Measurements from ENCODE around the gene RYR2. TPM values are rescaled to one million over a fixed set of nuclear protein-coding genes. Genes with fewer than 3 reads are reported as not detected.

RYR2 gene
- total RNA-seq, 2 donors from 2014 or later = 14.2 to 17.1 TPM

GRCh38 chr1:237300642-237301041, 258.7 kb downstream of the RYR2 start:
- ATAC-seq = no peak

GRCh38 chr1:237303929-237304328, 261.9 kb downstream of the RYR2 start:
- no peak for ATAC-seq
- no peak overlapping the region for H3K4me3 ChIP-seq
- DNase-seq = no peak
- intact Hi-C loops (cut with DNase I) = no loop called here
- no peak for TF ChIP-seq POLR2A (IDR thresholded peaks at IDR 0.05)
- WGBS, 2 donors = 42 to 51% methylated on average over 1 of the region's 1 CpG
- H3K27me3 ChIP-seq = no peaks in the 10 kb centered on the region
- H3K36me3 ChIP-seq (replicated peaks in 1 of 2; ENCODE audit: insufficient read depth in 1 of 2, low read depth in 2 of 2) = no peaks in the 10 kb centered on the region
- no peak overlapping the region for H3K27ac ChIP-seq
- no peaks in the 10 kb centered on the region for H3K4me1 ChIP-seq
- H3K9me3 ChIP-seq = no peaks in the 10 kb centered on the region

More at GRCh38 chr1:237300642-237301041, 258.7 kb downstream of the RYR2 start:
- TF ChIP-seq CTCF (IDR thresholded peaks at IDR 0.05) (no peak), POLR2A (IDR thresholded peaks at IDR 0.05) (no peak)
- WGBS, 2 donors = 64 to 67% methylated on average over 7 of the region's 7 CpGs
- no peak overlapping the region for H3K27ac ChIP-seq
- no peaks in the 10 kb centered on the region for H3K9me3 ChIP-seq
- DNase-seq = no peak
- H3K4me1 ChIP-seq = no peaks in the 10 kb centered on the region
- no peaks in the 10 kb centered on the region for H3K27me3 ChIP-seq
- intact Hi-C loops (cut with DNase I) = no loop called here
- no peak overlapping the region for H3K4me3 ChIP-seq
- no peaks in the 10 kb centered on the region for H3K36me3 ChIP-seq (replicated peaks in 1 of 2; ENCODE audit: insufficient read depth in 1 of 2, low read depth in 2 of 2)

- TF ChIP-seq CTCF (IDR thresholded peaks at IDR 0.05) (no peak), POLR2A (IDR thresholded peaks at IDR 0.05) (no peak)
- intact Hi-C loops (cut with DNase I) = no loop called here
- no peaks in the 10 kb centered on the region for H3K27me3 ChIP-seq
- no peak overlapping the region for H3K27ac ChIP-seq
- ATAC-seq (no peak), DNase-seq (no peak)
- no peaks in the 10 kb centered on the region for H3K9me3 ChIP-seq
- H3K4me1 ChIP-seq = no peaks in the 10 kb centered on the region
- H3K36me3 ChIP-seq (replicated peaks in 1 of 2; ENCODE audit: insufficient read depth in 1 of 2, low read depth in 2 of 2) = no peaks in the 10 kb centered on the region
- 71 to 77% methylated on average over 8 of the region's 8 CpGs for WGBS, 2 donors
- H3K4me3 ChIP-seq = no peak overlapping the region
Observed at GRCh38 chr1:237306726-237307125, 264.7 kb downstream of the RYR2 start.

- no peaks in the 10 kb centered on the region for H3K27me3 ChIP-seq
- ATAC-seq (no peak), DNase-seq (no peak)
- TF ChIP-seq CTCF (IDR thresholded peaks at IDR 0.05) (no peak), POLR2A (IDR thresholded peaks at IDR 0.05) (no peak)
- no peaks in the 10 kb centered on the region for H3K4me1 ChIP-seq
- H3K4me3 ChIP-seq = no peak overlapping the region
- intact Hi-C loops (cut with DNase I) = no loop called here
- no peaks in the 10 kb centered on the region for H3K36me3 ChIP-seq (replicated peaks in 1 of 2; ENCODE audit: insufficient read depth in 1 of 2, low read depth in 2 of 2)
- WGBS, 2 donors = 82 to 90% methylated on average over 2 to 13 of the region's 32 CpGs
- H3K27ac ChIP-seq = no peak overlapping the region
- H3K9me3 ChIP-seq = no peaks in the 10 kb centered on the region
Observed at GRCh38 chr1:237309595-237310118, 267.7 kb downstream of the RYR2 start.

GRCh38 chr1:237316352-237316751, 274.4 kb downstream of the RYR2 start:
- H3K27me3 ChIP-seq = no peaks in the 10 kb centered on the region
- H3K36me3 ChIP-seq (replicated peaks in 1 of 2; ENCODE audit: insufficient read depth in 1 of 2, low read depth in 2 of 2) = no peaks in the 10 kb centered on the region

GRCh38 chr1:237318748-237319147, 276.8 kb downstream of the RYR2 start:
- no peak for TF ChIP-seq CTCF (IDR thresholded peaks at IDR 0.05)
- no peak for TF ChIP-seq POLR2A (IDR thresholded peaks at IDR 0.05)
- Histone ChIP-seq H3K4me3 (no peak overlapping the region), H3K27me3 (no peaks in the 10 kb centered on the region), H3K9me3 (no peaks in the 10 kb centered on the region), H3K4me1 (no peaks in the 10 kb centered on the region), H3K36me3 (replicated peaks in 1 of 2; ENCODE audit: insufficient read depth in 1 of 2, low read depth in 2 of 2) (no peaks in the 10 kb centered on the region), H3K27ac (no peak overlapping the region)
- WGBS, 2 donors = 59 to 62% methylated on average over 3 of the region's 3 CpGs
- no peak for ATAC-seq
- intact Hi-C loops (cut with DNase I) = no loop called here
- DNase-seq = no peak

More at GRCh38 chr1:237316352-237316751, 274.4 kb downstream of the RYR2 start:
- intact Hi-C loops (cut with DNase I) = no loop called here
- no peaks in the 10 kb centered on the region for H3K4me1 ChIP-seq
- no peak overlapping the region for H3K4me3 ChIP-seq
- 31 to 39% methylated on average over 4 of the region's 4 CpGs for WGBS, 2 donors
- no peak for TF ChIP-seq POLR2A (IDR thresholded peaks at IDR 0.05)
- ATAC-seq (no peak), DNase-seq (peak in 1 of 4 donors; percentile 7)
- no peaks in the 10 kb centered on the region for H3K9me3 ChIP-seq
- no peak overlapping the region for H3K27ac ChIP-seq
